Aorta (tissue), 5 donors: ENCODE data around the gene ACTN4. TPM values are rescaled to one million over a fixed set of nuclear protein-coding genes. Genes with fewer than 3 reads are reported as not detected.

Experiments used
- ATAC-seq: fragments of 200-7000 bp; cut with Tn5 transposase; one replicate; pipeline ENCODE4 v1.9.1; 2022; ENCODE audit warnings: moderate library complexity; ENCODE audit not compliant: low FRiP score
- DNase-seq, 2 donors: peaks; one replicate each; pipeline ENCODE4 v3.0.0-alpha.2; 2020
- H3K27ac ChIP-seq, 2 donors: one replicate each; pipeline ENCODE4 v1.5.1; 2013; ENCODE audit warnings: low read length in 2 of 2, mild to moderate bottlenecking in 2 of 2, moderate library complexity in 2 of 2, control low read depth in 1 of 2, inconsistent platforms in 1 of 2, low read depth in 1 of 2
- H3K27me3 ChIP-seq, 2 donors: one replicate each; pipeline ENCODE4 v1.6.1; 2013; ENCODE audit warnings: control low read depth in 1 of 2, low read length in 1 of 2, mild to moderate bottlenecking in 1 of 2, moderate library complexity in 1 of 2; ENCODE audit not compliant: insufficient read depth in 2 of 2, control insufficient read depth in 1 of 2
- H3K36me3 ChIP-seq, 2 donors: one replicate each; pipeline ENCODE4 v1.6.1; 2013; ENCODE audit warnings: control low read depth in 1 of 2, low read length in 1 of 2, mild to moderate bottlenecking in 1 of 2; ENCODE audit not compliant: insufficient read depth in 2 of 2, control insufficient read depth in 1 of 2
- H3K4me1 ChIP-seq, 2 donors: one replicate each; pipeline ENCODE4 v1.6.1; 2013; ENCODE audit warnings: low read length in 2 of 2, control low read depth in 1 of 2, mild to moderate bottlenecking in 1 of 2, moderate library complexity in 1 of 2; ENCODE audit not compliant: insufficient read depth in 2 of 2, control insufficient read depth in 1 of 2
- H3K4me3 ChIP-seq, 2 donors: one replicate each; pipeline ENCODE4 v1.5.1; 2013; ENCODE audit warnings: low read length in 2 of 2, control low read depth in 1 of 2, mild to moderate bottlenecking in 1 of 2
- H3K9me3 ChIP-seq: one replicate; pipeline ENCODE4 v1.6.1; 2013; ENCODE audit warnings: mild to moderate bottlenecking, low read length; ENCODE audit not compliant: control insufficient read depth
- WGBS, 2 donors: extraction: QIAGEN DNeasy Blood & Tissue Kit; methylation state at CpG; one replicate each; pipeline ENCODE4 v1.1.7; 2013; 5-methylcytosine and 5-hydroxymethylcytosine counted together
- intact Hi-C, 2 donors: fragments of 100-400 bp; cut with DNase I; formaldehyde crosslinking; loops; one replicate each; pipeline versions ENCODE4 v1.14.2 to v1.15.0; 2022
- polyA plus RNA-seq, 2 donors: library from polyadenylated mRNA; stranded (reverse); fragments of 200-250 nt; gene quantifications; one replicate each; pipeline ENCODE4 v1.2.3, GENCODE V29; 2013
- total RNA-seq, 2 donors: library from RNA; stranded (reverse); fragmentation: NEBNext Ultra II Directional; extraction: Animal tissue kit (Norgen Biotek cat#: 25700); gene quantifications; one replicate each; pipeline ENCODE4 v1.2.1, GENCODE V29; 2021
- donor health status: healthy with polysubstance abuse.
- donor health status: Bipolar disorder and iron deficiency.
- donor health status: DM: no; HTN: no; CAD: no.
- donor health status: DM: no; HTN: no; CAD: no.
- donor health status: DM: yes; HTN: yes; CAD: no.

The ACTN4 gene
- total and polyA plus RNA-seq, 4 donors, result 111 to 1,985 (median 479) TPM

GRCh38 chr19:38676023-38676877 is 28.8 kb downstream of the ACTN4 start:
- intact Hi-C loops, result no loop called here
- Histone ChIP-seq H3K9me3 (no peaks in the 10 kb centered on the region), H3K27ac (peak overlapping the region; percentile 47 to 99), H3K4me1 (peaks cover 0 to 11% of the 10 kb centered on the region in 2 donors), H3K4me3 (no peak overlapping the region), H3K27me3 (no peaks in the 10 kb centered on the region), H3K36me3 (no peaks in the 10 kb centered on the region)
- peak; percentile 28 for ATAC-seq
- peak in 1 of 2 donors; percentile 49 for DNase-seq
- 20 to 27% methylated on average over 13 of the region's 13 CpGs for whole genome bisulfite sequencing, 2 donors

GRCh38 chr19:38676878-38677646 is 29.6 kb downstream of the ACTN4 start:
- H3K4me1 ChIP-seq, result peaks cover 0 to 9% of the 10 kb centered on the region in 2 donors
- H3K36me3 ChIP-seq, result no peaks in the 10 kb centered on the region
- intact Hi-C loops, result no loop called here
- no peaks in the 10 kb centered on the region for H3K27me3 ChIP-seq
- H3K27ac ChIP-seq, result peak overlapping the region; percentile 47 to 99
- no peaks in the 10 kb centered on the region for H3K9me3 ChIP-seq
- DNase-seq, result peak in 1 of 2 donors; percentile 30
- 40% methylated on average over 11 of the region's 11 CpGs for WGBS, 2 donors
- ATAC-seq, result no peak
- no peak overlapping the region for H3K4me3 ChIP-seq

GRCh38 chr19:38678217-38678890 is 30.9 kb downstream of the ACTN4 start:
- intact Hi-C loops, result no loop called here
- peaks cover 7 to 13% of the 10 kb centered on the region in 2 donors for H3K4me1 ChIP-seq
- peak overlapping the region in 1 of 2 donors; percentile 64 for H3K27ac ChIP-seq
- no peaks in the 10 kb centered on the region for H3K27me3 ChIP-seq
- H3K4me3 ChIP-seq, result no peak overlapping the region
- WGBS, 2 donors, result 71 to 72% methylated on average over 15 of the region's 15 CpGs
- ATAC-seq (no peak), DNase-seq (peak in 1 of 2 donors; percentile 32)
- no peaks in the 10 kb centered on the region for H3K9me3 ChIP-seq
- peaks cover 0 to 4% of the 10 kb centered on the region in 2 donors for H3K36me3 ChIP-seq

- WGBS, 2 donors, result 59 to 61% methylated on average over 7 of the region's 7 CpGs
- intact Hi-C loops, result no loop called here
Measured at GRCh38 chr19:38678891-38679494, 31.5 kb downstream of the ACTN4 start.

GRCh38 chr19:38679839-38680238 is 32.4 kb downstream of the ACTN4 start:
- Histone ChIP-seq H3K4me3 (no peak overlapping the region), H3K27me3 (no peaks in the 10 kb centered on the region), H3K36me3 (peaks cover 0 to 4% of the 10 kb centered on the region in 2 donors), H3K4me1 (peaks cover 7 to 13% of the 10 kb centered on the region in 2 donors), H3K9me3 (no peaks in the 10 kb centered on the region), H3K27ac (peak overlapping the region in 1 of 2 donors; percentile 73)
- ATAC-seq, result no peak
- intact Hi-C loops, result no loop called here
- DNase-seq, result no peak
- WGBS, 2 donors, result 69 to 70% methylated on average over 4 of the region's 4 CpGs

More at GRCh38 chr19:38678891-38679494, 31.5 kb downstream of the ACTN4 start:
- peak overlapping the region; percentile 18 to 64 for H3K27ac ChIP-seq
- ATAC-seq (no peak), DNase-seq (no peak)
- H3K4me1 ChIP-seq, result peaks cover 7 to 16% of the 10 kb centered on the region in 2 donors
- no peaks in the 10 kb centered on the region for H3K9me3 ChIP-seq
- peaks cover 0 to 4% of the 10 kb centered on the region in 2 donors for H3K36me3 ChIP-seq
- H3K27me3 ChIP-seq, result no peaks in the 10 kb centered on the region
- H3K4me3 ChIP-seq, result no peak overlapping the region

- no peak for ATAC-seq
Measured at GRCh38 chr19:38682195-38682867, 34.9 kb downstream of the ACTN4 start.

GRCh38 chr19:38682872-38683392 is 35.5 kb downstream of the ACTN4 start:
- ATAC-seq, result no peak
- Histone ChIP-seq H3K36me3 (peaks cover 0 to 4% of the 10 kb centered on the region in 2 donors), H3K4me3 (no peak overlapping the region), H3K4me1 (peaks cover 7 to 8% of the 10 kb centered on the region in 2 donors), H3K27ac (peak overlapping the region; percentile 83 to 99), H3K27me3 (no peaks in the 10 kb centered on the region), H3K9me3 (no peaks in the 10 kb centered on the region)
- intact Hi-C loops, result no loop called here
- no peak for DNase-seq
- 68 to 77% methylated on average over 7 of the region's 7 CpGs for whole genome bisulfite sequencing, 2 donors

More at GRCh38 chr19:38682195-38682867, 34.9 kb downstream of the ACTN4 start:
- Histone ChIP-seq H3K27me3 (no peaks in the 10 kb centered on the region), H3K9me3 (no peaks in the 10 kb centered on the region), H3K27ac (peak overlapping the region; percentile 83 to 99), H3K36me3 (peaks cover 0 to 4% of the 10 kb centered on the region in 2 donors), H3K4me3 (no peak overlapping the region), H3K4me1 (peaks cover 7 to 8% of the 10 kb centered on the region in 2 donors)
- intact Hi-C loops, result no loop called here
- no peak for DNase-seq
- WGBS, 2 donors, result 88 to 92% methylated on average over 11 of the region's 11 CpGs
